GM18502 (cell line): ENCODE data around the gene CADM4.
"Not testable (repeated sequence)": the region's sequence is repeated elsewhere in the genome, so short reads cannot be mapped to it uniquely, and the experiment has no call there.

ENCODE experiments used
- ATAC-seq: cut with Tn5 transposase; IDR thresholded peaks from one replicate; pipeline ENCODE4 v1.9.1; 2021; ENCODE audit warnings: mild to moderate bottlenecking; ENCODE audit not compliant: unreplicated experiment, poor library complexity

Gene CADM4

DNA sequence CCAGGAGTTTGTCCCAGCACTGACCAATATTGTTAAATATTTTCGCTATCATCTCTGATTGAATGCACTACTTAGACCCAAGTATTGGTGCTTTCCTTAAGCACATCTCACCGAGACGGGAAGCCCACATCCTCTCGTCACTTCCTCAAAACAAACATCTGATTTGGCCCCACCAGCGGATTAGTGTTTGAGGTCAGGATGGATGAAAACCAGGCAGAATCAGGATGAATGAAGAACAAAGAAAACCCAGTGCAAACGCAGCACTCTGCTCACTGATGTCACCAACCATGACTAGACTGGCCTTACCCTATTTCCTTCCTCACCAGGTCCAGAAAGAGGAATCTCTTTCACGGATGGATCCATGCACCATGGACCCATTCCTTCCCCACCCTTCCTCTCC lies 24.4 kb upstream of the CADM4 start:
- ATAC-seq, result no peak

- no peak for ATAC-seq
These were observed 22.8 kb upstream of the CADM4 start for GRCh38 chr19:43662487-43662886.

DNA sequence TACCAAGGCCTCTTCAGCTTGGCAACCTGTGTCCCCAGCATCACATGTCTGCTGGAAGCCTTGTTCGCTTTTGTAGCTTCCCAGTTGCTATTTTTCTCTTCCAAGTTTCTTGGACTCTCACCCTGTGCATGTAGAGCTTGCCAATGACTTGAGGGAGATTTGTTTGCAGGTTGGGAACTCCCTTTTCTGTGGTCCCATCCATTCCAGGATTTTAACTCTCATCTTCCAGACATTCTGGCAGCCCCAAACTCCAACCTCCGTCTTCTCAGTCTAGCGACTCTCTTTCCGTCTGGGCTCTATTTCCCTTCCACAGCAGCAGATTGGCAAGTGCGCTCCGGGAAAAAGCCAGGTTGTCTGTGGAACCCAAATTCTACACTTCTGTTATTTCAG lies 21.3 kb upstream of the CADM4 start:
- no peak for ATAC-seq

GRCh38 chr19:43660301-43660970 lies 20.8 kb upstream of the CADM4 start:
- ATAC-seq, result no peak

DNA sequence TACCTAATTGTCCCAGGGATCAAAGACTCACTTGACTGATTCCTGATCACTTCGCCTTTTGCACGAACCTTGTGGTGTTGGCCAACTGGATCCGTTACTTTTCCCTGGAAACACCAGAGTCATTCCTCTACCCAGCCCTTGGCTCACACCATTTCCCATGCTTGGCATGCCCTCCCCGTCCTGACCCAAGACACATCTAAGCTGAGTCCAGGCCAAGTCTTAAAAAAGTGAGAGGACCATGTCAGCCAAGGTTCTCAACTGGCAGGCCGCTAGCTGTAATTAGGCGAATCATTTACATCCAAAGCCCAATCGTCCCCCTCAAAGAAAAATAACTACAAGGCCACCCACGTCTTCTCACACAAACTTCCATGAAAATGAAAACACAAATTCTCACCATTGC lies 18.8 kb upstream of the CADM4 start:
- no peak for ATAC-seq

DNA sequence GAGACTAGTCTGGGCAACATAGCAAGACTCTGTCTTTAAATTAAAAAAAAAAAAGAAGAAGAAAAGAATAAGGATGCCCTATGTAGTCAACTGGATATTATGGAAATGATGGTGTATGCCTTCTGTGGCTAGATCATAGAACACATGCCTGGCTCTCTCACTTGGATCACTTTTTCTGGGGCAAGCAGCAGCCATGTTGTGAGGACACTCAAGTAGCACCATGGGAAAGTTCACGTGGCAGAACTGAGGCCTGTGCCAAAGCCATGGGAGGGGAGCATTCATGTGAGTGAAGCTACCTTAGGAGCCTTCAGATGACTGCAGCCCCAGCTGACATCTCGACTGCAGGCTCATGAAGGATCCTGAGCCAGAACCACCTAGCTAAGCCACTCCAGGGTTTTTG lies 18.4 kb upstream of the CADM4 start:
- no peak for ATAC-seq

DNA sequence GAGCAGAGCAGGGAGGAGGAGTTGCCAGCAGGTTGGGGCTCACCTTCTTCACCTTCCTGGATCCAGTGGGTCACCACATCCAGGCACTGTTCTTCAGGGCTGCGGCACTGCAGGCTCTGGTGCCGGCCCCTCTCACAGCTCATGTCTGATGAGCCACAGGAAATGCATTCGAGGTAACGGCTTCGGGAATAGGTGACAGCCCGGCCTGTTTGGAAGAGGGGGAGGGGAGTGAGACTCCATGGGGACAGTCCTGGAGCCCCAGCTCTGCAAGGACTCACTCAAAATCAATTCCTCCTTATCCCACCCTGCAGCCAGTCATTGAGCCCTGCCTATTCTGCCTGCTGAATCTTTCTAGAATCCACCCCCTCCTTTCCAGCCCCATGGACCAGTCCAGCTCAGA lies 16.8 kb upstream of the CADM4 start:
- no peak for ATAC-seq

GRCh38 chr19:43652546-43652874 lies 12.9 kb upstream of the CADM4 start:
- no peak for ATAC-seq

DNA sequence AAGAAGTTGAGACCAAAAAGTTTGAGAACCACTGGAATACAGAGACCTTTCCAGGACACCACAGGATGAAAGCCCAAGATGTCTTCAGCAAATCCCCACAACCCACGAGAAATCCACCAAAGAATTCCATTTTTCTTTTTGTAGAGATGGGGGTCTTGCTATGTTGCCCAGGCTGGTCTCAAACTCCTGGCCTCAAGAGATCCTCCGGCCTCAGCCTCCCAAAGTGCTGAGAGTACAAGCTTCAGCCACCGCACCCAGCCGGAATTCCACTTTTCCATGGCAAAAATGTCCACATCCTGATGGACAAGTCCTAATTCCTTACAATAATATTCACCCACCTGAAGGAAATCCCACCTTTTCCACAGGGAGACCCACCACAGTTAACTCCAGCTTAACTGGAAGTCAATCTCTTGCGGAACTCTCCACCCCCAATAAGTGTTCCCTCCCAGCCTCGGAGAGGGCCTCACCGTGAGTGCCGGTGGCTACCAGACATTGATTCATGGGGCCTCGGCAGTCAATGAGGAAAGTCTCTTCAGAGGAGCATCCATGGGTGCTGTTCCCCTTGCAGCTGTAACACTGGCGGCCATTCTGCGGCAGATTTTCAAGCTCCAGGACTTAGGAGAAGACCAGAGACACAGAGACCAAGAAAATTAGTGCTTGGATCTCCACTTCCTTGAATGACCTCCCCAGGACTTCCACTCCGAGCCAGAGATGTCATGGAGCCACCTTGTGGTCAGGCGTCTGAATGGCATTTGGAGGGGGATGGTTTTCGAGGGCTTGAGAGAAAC lies 12.3 kb upstream of the CADM4 start:
- ATAC-seq, result no peak

- not testable (repeated sequence) for ATAC-seq
These were observed 10.6 kb upstream of the CADM4 start for GRCh38 chr19:43650276-43650675.

GRCh38 chr19:43649514-43649913 lies 9.9 kb upstream of the CADM4 start:
- ATAC-seq, result no peak

GRCh38 chr19:43648633-43649032 lies 9.0 kb upstream of the CADM4 start:
- ATAC-seq, result no peak

DNA sequence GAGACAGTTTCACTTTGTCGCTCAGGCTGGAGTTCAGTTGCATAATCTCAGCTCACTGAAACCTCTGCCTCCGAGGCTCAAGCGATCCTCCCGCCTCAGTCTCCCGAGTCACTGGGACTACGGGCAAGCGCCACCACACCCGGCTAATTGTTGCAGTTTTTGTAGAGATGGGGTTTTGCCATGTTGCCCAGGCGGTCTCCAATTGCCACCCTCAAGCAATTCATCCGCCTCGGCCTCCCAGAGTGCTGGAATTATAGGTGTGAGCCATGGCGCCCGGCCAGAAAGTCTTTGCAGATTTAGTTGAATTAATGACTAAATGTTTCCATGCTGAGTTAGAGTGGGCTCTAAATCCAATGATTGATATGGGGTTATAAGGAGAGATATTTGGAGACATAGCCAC lies 4.5 kb upstream of the CADM4 start:
- ATAC-seq, result no peak

DNA sequence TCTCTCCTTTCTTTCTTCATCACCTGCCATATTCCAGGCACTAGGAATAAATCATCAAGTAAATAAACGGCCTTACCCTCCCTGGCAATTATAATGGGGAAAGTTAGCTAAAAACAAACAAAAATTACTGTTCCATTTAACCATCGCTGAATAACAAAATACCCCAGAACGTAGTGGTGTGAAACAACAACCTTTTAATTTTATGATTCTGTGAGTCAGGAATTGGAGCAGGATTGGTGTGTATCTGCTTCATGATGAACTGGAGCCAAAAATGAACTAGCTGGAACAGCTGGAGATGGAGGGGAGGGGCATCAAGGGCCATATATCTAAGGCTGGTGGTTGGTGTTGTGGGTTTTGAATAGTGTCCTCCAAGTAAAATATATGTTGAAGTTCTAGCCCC lies 3.7 kb upstream of the CADM4 start:
- ATAC-seq, result no peak

DNA sequence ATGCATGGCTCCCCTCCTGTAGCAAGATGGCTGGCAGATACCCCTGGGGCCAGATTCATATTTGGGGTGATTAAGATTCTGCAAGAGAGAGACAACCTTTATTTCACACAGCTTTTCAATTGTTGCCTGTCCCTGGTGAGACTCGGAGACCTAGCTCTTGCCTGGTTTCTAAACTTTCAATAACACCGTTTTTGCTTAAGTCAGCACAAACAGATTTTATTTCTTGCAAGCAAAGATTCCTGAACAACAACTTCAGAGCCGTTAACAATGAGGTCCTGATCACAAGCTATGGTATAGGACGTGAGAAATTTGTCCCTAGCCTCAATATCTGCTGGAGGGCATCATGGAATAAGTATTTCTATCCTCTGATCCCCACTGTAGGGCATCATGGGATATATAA lies 2.9 kb upstream of the CADM4 start:
- ATAC-seq, result no peak

- ATAC-seq, result no peak
These were observed 1.7 kb upstream of the CADM4 start for GRCh38 chr19:43641333-43641732.

DNA sequence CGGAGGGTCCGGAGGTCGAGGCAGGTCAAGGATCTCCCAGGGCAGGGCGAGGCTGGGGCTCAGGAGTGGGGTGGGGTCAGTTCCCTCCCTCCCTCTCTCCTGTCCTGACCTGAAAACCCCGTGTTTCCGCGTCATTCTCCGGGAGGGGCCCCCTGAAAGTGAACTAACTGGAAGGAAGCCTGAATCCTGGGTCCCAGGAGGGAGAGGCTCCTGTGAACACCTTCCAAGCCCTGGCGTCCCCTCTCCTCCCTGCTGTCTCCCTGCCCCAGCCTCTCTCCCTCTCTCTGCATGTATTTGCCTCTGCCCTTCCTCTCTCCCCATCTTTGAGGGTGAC lies 741 bp upstream of the CADM4 start:
- ATAC-seq, result no peak

- ATAC-seq, result no peak
These were observed 593 bp downstream of the CADM4 start for GRCh38 chr19:43638995-43639518.

DNA sequence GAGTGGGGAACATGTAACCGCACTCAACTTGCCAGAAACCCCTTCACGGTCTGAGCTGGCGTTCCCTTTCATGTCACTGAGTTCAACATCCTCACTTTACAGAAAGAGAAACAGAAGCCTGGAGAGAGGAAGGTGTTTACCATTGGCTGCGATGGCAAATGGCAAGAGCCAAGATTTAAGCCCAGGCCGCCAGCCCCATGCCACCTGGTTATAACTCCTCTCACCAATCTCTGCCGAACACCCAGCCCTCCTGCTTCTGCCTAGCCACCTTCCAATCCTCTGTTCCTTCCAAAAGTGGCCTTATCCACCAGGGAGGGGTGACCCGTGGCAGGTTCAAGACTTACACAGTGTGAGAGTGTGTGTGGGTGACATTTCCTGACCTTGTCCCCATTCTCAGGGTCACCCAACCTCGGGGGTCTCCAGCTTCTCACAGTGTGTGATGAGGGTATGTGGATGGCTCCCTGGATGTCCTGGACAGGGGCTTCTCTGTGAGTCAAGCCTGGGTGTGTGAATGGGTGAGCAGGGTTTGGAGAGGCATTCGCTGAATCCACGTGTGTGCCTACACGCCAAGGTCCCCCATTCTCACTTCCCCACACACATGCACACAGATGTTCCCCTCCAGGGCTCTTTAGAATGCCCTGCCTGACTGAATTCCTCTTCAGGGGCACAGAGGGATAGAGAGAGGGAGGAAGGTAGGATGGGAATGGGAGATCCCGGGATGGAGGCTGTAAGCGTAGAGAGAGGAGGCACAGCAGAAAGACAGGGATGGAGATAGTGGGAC lies 1.2 kb downstream of the CADM4 start:
- no peak for ATAC-seq

GRCh38 chr19:43636121-43636683 lies 3.4 kb downstream of the CADM4 start:
- ATAC-seq, result no peak

DNA sequence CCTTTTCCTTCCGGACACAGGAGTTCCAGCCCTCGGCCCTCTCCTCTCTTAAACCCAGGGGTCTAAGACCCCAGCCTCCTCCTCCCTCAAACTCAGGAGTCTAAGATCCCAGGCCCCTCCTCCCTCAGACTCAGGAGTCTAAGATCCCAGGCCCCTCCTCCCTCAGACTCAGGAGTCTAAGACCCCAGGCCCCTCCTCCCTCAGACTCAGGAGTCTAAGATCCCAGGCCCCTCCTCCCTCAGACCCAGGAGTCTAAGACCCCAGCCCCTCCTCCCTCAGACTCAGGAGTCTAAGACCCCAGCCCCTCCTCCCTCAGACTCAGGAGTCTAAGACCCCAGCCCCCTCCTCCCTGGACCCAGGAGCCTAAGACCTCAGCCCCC lies 4.1 kb downstream of the CADM4 start:
- ATAC-seq, result not testable (repeated sequence)
